HG02973 (cell line): ENCODE data around the gene AARS2.
"Not testable (repeated sequence)": the region's sequence is repeated elsewhere in the genome, so short reads cannot be mapped to it uniquely, and the experiment has no call there.

Experiments
- ATAC-seq: cut with Tn5 transposase; IDR thresholded peaks from one replicate; pipeline ENCODE4 v1.9.1; 2021; ENCODE audit warnings: moderate library complexity; ENCODE audit not compliant: unreplicated experiment

The AARS2 gene

GRCh38 chr6:44312901-44313788, at the start of gene AARS2:
AARS2 (minus strand) TSS chr6:44313347; CDS start chr6:44313323, 24 bp downstream.
- ATAC-seq, result peak; percentile 90

- ATAC-seq, result no peak
Measured at GRCh38 chr6:44361947-44362346, 48.8 kb upstream of the AARS2 start.

- ATAC-seq, result no peak
Measured at GRCh38 chr6:44359973-44360372, 46.8 kb upstream of the AARS2 start.

- no peak for ATAC-seq
Measured at GRCh38 chr6:44356487-44356886, 43.3 kb upstream of the AARS2 start.

GRCh38 chr6:44355640-44356039, 42.5 kb upstream of the AARS2 start:
- ATAC-seq, result no peak

GRCh38 chr6:44353336-44353735, 40.2 kb upstream of the AARS2 start:
- no peak for ATAC-seq

GRCh38 chr6:44352259-44352658, 39.1 kb upstream of the AARS2 start:
- ATAC-seq, result no peak

- ATAC-seq, result not testable (repeated sequence)
Measured at GRCh38 chr6:44350650-44350994, 37.5 kb upstream of the AARS2 start.

- ATAC-seq, result no peak
Measured at GRCh38 chr6:44349904-44350649, 36.9 kb upstream of the AARS2 start.

- not testable (repeated sequence) for ATAC-seq
Measured at GRCh38 chr6:44346818-44347217, 33.7 kb upstream of the AARS2 start.

GRCh38 chr6:44342489-44342888, 29.3 kb upstream of the AARS2 start, which contains the start of gene SPATS1:
SPATS1 (plus strand) TSS chr6:44342650; CDS start chr6:44343096, 446 bp downstream.
- no peak for ATAC-seq

GRCh38 chr6:44342052-44342451, 28.9 kb upstream of the AARS2 start:
- no peak for ATAC-seq

GRCh38 chr6:44341095-44341890, 28.1 kb upstream of the AARS2 start:
- no peak for ATAC-seq

- no peak for ATAC-seq
Measured at GRCh38 chr6:44339763-44340625, 26.8 kb upstream of the AARS2 start.

- no peak for ATAC-seq
Measured at GRCh38 chr6:44339301-44339700, 26.2 kb upstream of the AARS2 start.

GRCh38 chr6:44338228-44339122, 25.3 kb upstream of the AARS2 start:
- peak; percentile 75 for ATAC-seq

GRCh38 chr6:44335631-44336030, 22.5 kb upstream of the AARS2 start:
- no peak for ATAC-seq

- ATAC-seq, result no peak
Measured at GRCh38 chr6:44333942-44334341, 20.8 kb upstream of the AARS2 start.

GRCh38 chr6:44333273-44333919, 20.2 kb upstream of the AARS2 start:
- no peak for ATAC-seq
